Iris pigment epithelial cell (primary cell): ENCODE results near the gene NDRG2.
"Not testable (repeated sequence)": the region's sequence is repeated elsewhere in the genome, so short reads cannot be mapped to it uniquely, and the experiment has no call there.

ENCODE experiments used
- DNase-seq: peaks from one replicate; pipeline ENCODE4 v3.0.0-alpha.2; 2011; ENCODE audit warnings: low read depth

NDRG2 gene

DNA sequence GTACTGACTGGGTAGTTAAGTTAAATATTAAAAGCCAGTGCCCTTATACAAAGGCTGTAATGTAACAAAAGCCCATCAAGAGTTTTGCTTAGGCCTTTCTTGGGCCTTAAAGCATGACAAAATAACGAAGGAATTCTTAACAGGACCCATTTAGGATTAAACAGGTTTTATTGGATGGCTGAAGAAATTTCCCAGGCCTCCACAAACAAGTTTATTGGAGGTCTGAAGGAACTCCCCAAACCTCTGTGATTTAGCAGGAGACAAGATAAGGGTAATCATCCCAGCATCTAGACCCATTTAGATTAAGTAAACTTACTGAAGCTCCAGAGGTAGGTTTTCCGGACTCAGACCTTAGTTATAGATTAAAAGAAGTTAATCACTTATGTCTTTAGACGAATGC lies 15.1 kb downstream of the NDRG2 start:
- DNase-seq: not testable (repeated sequence)

DNA sequence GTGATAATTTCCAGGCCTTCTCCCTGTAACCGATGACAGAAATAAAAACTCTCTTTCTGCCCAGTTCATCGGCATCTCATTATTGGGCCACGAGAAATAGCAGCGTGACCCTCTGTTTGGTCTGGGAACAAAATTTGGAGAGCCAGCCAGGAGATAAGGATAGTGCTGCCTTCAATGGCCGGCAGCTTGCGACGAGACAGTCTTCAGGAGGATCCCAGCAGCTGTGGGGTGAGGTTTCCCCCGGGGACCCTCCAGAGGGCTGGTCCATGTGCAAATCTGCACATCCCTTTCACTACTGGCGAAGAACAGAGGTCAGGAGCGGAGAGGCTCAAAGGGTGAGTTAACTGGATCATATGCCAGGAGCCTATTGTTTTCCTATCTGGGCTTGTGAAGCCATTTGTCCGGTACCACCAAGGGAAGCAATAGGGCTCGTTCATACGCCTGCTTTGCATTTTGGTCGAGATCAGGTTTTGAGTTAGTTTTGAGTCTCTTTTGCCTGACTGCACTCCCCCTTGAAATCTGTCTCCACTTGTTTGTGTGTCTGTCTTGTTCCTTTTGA lies 21.0 kb downstream of the NDRG2 start:
- no peak for DNase-seq

- no peak for DNase-seq
Measured at GRCh38 chr14:21001218-21001617, 23.6 kb downstream of the NDRG2 start.

DNA sequence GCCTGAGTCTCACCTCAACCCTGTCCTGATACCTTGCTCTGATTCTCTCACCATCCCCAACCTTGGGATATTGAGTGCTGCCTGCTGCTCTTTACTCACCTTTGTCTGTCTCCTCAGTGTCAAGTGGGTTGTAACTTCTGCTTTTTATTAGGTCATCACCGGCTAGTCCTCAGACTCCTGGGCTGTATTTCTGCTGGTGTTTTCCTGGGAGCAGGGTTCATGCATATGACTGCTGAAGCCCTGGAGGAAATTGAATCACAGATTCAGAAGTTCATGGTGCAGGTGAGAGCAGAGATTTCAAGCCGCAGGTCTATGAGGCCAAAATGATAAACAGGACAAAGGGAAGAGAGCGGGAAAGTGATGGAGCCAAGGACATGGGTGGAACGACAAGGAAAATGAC lies 25.3 kb downstream of the NDRG2 start:
- DNase-seq: no peak

- DNase-seq: peak; percentile 71
Measured at GRCh38 chr14:20998674-20999366, 26.0 kb downstream of the NDRG2 start, which contains the start of gene SLC39A2. TSS of gene SLC39A2 (plus strand) at chr14:20999293. CDS start at chr14:20999447, 154 bp downstream.

DNA sequence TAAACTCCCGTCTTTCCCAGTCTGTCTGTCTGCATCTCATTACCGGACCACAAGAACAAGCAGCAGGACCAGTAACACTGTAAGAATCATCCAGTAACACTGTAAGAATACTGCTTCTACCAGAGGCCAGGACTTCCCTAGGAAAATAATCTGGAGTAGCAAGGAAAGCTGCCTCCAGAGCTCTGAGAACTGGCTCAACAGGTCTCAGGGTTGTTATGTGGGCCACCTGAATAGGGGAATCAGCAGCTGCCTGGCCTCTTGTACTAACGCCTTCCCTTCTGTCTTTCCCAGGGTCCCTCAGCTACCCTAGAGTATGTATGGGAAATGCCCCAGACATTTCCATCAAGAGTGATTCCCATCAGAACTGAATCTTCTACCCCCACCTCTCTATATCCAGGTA lies 26.7 kb downstream of the NDRG2 start:
- no peak for DNase-seq

GRCh38 chr14:20997564-20997963 lies 27.3 kb downstream of the NDRG2 start:
- DNase-seq: no peak

- DNase-seq: no peak
Measured at GRCh38 chr14:20997115-20997514, 27.7 kb downstream of the NDRG2 start.

GRCh38 chr14:20996521-20996920 lies 28.3 kb downstream of the NDRG2 start:
- DNase-seq: no peak

- DNase-seq: peak; percentile 99
Measured at GRCh38 chr14:20989787-20990600, 34.9 kb downstream of the NDRG2 start, which contains the start of gene METTL17. TSS of gene METTL17 (plus strand) at chr14:20989980. CDS start at chr14:20990003, 23 bp downstream.

GRCh38 chr14:20989471-20989786 lies 35.4 kb downstream of the NDRG2 start:
- no peak for DNase-seq

GRCh38 chr14:20988717-20989470 lies 36.0 kb downstream of the NDRG2 start:
- DNase-seq: peak; percentile 80

DNA sequence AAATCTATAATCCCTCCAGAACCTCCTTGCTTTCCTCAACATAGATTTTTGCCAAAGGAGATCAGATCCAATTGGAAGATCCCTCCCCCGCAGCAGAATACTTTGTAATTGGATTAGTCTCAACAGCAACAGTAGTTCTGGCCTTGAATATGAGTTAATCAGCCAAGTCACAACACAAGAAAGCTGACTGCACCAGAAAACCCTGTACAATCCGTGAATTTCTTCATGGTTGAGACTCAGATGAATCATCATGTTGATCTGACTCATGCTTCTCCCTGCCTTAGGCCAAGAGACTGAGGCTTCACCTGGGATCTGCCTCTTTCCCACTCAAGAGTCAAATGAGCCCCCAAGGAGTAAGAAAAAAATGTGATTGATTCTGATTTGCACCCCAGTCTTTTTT lies 38.0 kb downstream of the NDRG2 start:
- DNase-seq: peak; percentile 99

DNA sequence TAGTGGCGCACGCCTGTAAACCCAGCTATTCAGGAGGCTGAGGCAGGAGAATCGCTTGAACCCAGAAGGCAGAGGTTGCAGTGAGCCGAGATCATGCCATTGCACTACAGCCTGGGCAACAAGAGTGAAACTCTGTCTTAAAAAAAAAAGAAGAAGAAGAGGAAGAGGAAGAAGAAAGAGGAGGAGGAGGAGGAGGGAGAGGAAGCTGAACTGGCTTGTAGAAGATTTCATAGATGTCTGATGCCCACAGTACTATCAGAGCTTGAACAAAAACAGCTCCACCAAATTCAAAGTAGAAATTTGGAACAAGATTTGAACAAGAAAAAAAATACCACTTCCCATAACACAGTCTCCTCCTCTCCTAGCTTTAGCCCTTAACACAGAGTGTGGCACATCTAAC lies 39.2 kb downstream of the NDRG2 start:
- DNase-seq: not testable (repeated sequence)

DNA sequence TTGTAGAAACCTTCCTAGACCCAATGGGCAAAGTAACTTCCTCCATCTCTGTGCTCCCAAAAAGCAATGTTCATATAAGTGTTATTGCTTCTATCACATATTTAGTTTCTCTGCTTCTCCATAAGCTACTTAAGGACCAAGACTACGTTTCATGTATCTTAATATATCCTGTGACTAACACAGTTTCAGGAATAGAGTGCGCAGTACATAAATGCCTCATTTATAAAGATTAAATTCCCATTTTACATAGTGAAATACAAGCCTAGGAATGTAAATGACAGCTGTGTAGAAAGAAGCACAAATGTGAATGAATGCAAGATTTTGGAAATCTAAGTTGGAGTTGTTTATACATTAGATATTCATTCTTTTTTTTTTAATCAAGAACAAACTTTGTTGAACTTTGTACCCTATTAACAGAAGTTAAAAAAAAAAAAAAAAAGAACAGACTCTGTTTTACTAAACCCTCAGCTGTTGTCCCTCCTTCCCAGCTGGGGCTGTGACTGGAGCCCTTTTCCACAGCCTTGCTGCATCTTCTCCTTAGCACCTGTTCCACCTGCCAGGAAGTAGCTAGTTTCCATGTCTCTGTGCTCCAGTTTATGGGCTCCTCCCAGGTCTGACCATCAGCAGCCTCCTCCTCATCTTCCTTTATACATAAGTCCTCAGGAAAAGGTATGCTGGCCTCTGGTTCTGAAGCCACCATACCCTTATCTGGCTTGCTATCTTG lies 42.1 kb downstream of the NDRG2 start:
- no peak for DNase-seq

DNA sequence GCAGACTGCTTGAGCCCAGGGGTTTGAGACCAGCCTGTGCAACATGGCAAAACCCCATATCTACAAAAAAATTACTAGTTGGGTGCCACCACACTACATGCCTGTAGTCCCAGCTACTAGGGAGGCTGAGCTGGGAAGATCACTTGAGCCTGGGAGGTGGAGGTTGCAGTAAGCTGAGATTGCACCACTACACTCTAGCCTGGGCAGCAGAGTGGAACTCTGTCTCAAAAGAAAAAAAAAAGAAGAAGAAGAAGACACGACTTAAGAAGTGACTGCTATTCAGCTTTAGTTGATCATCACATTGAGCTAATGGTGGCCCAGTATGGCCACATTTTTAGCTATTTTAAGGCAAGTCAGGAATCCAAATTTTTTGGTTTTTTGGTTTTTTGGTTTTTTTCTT lies 44.0 kb downstream of the NDRG2 start:
- DNase-seq: no peak

- DNase-seq: no peak
Measured at GRCh38 chr14:20978687-20979086, 46.2 kb downstream of the NDRG2 start.

DNA sequence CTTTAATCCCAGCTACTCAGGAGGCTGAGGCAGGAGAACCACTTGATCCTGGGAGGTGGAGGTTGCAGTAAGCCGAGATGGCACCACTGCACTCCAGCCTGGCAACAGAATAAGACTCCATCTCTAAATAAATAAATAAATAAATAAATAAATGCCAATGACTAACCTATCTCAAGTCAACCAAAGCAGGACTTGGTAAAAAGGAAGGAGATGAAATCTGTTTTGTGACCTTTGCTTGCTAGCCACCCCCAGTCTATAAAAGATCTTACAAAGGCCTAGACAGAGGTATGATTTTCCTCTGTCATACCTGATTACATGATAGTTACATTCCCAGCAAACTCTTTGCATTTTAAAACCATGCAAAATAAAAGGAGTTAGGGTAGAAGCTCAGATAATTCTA lies 48.6 kb downstream of the NDRG2 start:
- DNase-seq: no peak

GRCh38 chr14:20973501-20973900 lies 51.4 kb downstream of the NDRG2 start:
- DNase-seq: no peak

- no peak for DNase-seq
Measured at GRCh38 chr14:20971705-20972021, 53.2 kb downstream of the NDRG2 start.

GRCh38 chr14:20970983-20971704 lies 53.7 kb downstream of the NDRG2 start:
- DNase-seq: peak; percentile 85
